GM19023 (cell line): ENCODE results near the gene P2RX3.
"Not testable (repeated sequence)": the region's sequence is repeated elsewhere in the genome, so short reads cannot be mapped to it uniquely, and the experiment has no call there.

Experiments used
- ATAC-seq: cut with Tn5 transposase; IDR thresholded peaks from one replicate; pipeline ENCODE4 v1.9.1; 2021; ENCODE audit warnings: mild to moderate bottlenecking, moderate library complexity; ENCODE audit not compliant: unreplicated experiment

P2RX3 gene

GRCh38 chr11:57348052-57348451, 9.9 kb downstream of the P2RX3 start:
- ATAC-seq, result no peak

GRCh38 chr11:57348636-57349313, 10.6 kb downstream of the P2RX3 start:
- no peak for ATAC-seq

GRCh38 chr11:57349491-57350274, 11.5 kb downstream of the P2RX3 start:
- no peak for ATAC-seq

- no peak for ATAC-seq
Observed at GRCh38 chr11:57353036-57353435, 14.9 kb downstream of the P2RX3 start.

DNA sequence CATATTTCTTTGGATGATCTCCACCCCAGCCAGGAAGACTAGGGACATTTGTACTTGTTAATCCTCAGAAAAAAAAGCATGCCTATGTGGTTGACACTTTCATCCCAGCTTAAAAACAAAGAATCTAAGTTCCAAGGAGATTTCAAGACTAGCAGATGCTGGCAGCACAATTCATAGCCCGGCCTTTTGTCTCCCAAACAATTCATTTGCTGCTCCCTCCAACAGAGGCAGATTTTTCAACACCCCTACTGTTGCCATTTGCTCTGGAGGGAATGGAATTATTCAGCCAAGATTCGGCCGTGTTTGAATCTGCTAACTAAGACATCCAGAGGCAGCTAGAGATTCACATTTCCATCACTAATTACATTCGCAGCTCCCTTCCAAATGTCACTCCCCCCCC, 15.3 kb downstream of the P2RX3 start:
- no peak for ATAC-seq

- ATAC-seq, result no peak
Observed at GRCh38 chr11:57353852-57354251, 15.7 kb downstream of the P2RX3 start.

DNA sequence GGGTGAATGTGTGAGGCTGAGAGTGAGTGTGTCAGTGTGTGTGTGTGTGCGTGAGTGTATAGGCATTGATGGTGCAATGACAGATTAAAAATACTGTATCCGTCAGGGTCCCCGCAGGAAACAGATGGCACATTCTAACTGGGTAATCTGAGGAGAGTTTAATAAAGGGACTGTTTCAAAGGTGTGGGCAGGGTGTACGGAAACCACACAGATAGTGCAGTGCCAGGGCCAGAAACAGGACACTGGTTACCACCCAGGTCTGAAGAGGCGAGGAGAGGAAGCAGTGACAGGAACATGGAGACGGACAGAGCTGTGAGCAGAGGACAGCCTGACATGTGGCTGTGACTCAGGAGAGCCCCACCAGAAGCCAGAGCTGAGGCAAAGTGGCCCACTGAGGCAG, 16.5 kb downstream of the P2RX3 start:
- no peak for ATAC-seq

GRCh38 chr11:57356268-57356667, 18.1 kb downstream of the P2RX3 start:
- ATAC-seq, result no peak

DNA sequence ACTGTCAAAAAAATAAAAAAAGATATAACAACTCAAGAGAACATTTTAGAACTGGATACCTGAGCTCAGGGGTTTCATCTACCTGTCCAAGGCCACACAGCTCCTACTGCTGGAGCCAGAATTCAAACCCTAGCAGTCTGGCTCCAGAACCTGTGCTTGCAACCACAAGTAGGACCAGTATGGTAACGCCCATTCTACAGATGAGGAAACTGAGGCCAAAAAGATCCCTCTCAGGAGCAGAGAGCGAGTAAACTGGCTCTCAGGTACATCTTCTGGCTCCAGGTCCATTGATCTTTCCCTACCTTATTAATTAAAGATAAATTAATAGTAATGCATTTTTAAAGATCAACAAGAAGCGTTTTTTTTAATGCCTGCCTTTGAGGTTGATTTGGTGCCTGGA, 19.2 kb downstream of the P2RX3 start:
- no peak for ATAC-seq

DNA sequence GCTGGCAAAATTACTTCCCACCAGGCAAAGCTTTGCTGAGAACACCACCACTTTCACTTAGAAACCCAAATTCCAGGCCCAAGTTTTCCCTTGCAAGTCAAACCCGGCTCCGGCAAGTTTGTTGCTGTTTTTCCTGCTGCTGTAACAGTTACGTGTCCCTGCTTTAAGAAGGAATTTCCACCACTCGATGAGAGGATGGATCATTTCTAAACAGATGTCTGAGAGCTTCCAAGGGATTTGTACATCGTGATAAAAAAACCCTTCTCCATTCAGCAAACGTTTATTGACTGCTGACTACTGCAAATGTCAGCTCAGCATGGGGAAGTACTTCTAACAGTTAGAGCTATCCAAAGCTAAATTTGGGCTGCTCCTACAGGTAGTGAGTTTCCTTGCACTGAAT, 19.7 kb downstream of the P2RX3 start:
- no peak for ATAC-seq

GRCh38 chr11:57358543-57358961, 20.4 kb downstream of the P2RX3 start:
- no peak for ATAC-seq

DNA sequence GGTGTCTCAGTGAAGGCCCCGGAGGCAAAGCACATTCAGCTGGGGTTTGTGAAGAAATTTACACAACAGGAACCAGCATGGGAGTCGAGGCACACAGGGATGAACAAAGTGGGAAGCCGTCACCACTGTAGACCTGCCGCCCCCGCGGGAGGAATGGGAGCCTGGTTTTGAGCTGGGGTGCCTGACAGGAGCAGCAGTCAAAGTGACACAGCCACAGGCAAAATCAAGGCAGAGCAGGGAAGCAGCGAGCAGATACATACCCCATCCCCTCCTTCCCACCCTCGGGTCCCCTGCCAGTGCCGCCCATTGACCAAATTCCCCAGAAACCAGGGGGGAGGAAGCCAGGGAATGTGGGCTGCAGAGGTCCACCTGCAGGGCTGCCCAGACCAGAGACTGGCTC, 20.8 kb downstream of the P2RX3 start:
- ATAC-seq, result no peak

- ATAC-seq, result no peak
Observed at GRCh38 chr11:57359396-57359795, 21.2 kb downstream of the P2RX3 start.

- ATAC-seq, result no peak
Observed at GRCh38 chr11:57359896-57360690, 21.9 kb downstream of the P2RX3 start.

GRCh38 chr11:57360991-57361390, 22.8 kb downstream of the P2RX3 start:
- ATAC-seq, result no peak

GRCh38 chr11:57361420-57361819, 23.3 kb downstream of the P2RX3 start:
- ATAC-seq, result not testable (repeated sequence)

DNA sequence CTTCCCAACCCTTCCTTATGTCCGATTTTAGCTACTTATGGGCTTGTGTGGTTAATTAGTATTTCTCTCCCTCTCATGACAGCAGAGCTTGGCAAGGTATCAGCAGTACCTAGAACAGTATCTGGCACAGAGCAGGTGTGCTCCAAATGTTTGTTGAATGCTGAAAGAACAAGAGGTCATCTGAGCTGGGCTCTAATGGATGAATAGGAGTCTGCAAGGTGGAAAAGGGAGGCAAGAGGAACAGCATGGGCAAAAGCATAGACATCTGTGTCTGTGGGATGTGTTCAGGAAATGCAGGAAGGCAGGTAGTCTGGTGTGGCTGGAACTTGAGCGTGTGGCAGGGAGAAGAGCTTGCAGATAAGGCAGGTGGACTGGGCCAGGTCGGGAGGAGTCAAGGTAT, 23.8 kb downstream of the P2RX3 start:
- no peak for ATAC-seq

- ATAC-seq, result no peak
Observed at GRCh38 chr11:57363131-57364080, 25.3 kb downstream of the P2RX3 start.

DNA sequence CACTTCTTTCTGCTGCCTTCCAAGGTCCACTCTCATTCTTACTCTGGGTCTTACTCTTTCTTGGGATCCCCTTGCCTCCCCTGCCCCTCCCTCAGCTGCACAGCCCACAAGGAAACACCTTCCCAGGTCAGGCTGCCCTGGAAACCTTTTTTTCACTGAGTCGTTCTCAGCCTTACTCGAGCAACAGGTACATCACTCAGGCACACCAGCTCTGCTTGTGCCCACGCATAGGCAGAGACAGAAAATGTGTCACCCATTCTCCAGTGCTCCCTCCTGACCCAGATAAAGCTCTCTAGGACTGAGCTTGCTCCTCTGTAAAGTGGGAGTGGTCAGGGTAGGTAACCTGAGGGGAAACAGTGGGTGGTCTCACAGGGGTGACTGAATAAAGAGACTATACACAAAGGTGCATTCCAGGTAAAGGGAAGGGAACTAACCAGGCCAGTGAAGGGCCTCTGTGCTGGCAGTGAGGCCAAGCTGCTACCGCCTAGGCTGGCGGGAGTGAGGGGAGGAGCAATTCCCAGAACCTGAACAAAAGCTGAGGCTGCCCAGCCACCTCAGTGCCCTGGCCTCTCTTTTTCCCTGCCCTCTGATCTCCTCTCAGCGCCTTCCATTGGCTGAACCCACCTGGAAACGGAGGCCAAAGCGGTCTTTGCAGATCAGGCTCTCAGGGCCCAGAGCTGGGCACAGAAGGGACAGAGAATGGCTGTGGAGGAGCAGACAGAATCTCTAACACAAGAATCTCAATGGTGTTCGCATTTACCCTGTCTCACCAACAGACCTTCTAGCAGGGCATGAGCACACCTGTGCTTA, 26.9 kb downstream of the P2RX3 start:
- no peak for ATAC-seq
